Esophagus squamous epithelium (tissue), 4 donors: ENCODE results near the gene UBE2R2.

ENCODE experiments used
- POLR2A ChIP-seq, 4 donors: fragments of 450-650 bp; IDR thresholded peaks; one replicate each; pipeline ENCODE4 v1.6.1; 2017; ENCODE audit warnings: antibody characterized with exemption in 4 of 4, mild to moderate bottlenecking in 4 of 4, moderate library complexity in 3 of 4
- TF ChIP-seq, protein P1 (sequence below), 6 experiments: fragments of 450-650 bp in 4 of 6; fragments of 200-600 bp in 2 of 6; sonication (generic) in 2 of 6; IDR thresholded peaks; one replicate each; pipeline ENCODE4 v1.5.1; 2016 to 2019; ENCODE audit warnings: antibody characterized with exemption in 6 of 6, mild to moderate bottlenecking in 4 of 6, moderate library complexity in 4 of 6

DNA sequence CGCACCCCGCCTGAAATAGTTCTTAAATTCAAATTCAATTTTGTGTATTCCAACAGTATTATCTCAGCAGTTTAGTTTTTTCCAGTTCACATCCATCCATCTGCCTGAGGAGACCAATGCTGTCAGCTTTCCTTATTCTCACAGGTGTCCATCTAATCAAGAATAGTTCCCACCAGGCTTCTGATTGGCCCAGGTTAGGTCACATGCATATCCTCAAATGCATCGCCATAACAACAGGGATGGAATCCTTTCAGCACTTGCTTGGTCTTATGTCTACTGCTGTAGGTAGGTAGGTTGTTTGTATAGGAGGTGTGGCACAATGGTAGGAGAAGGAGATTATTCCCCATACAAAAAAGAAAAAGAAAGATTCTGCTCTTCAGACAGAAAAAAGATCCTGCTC, 91.2 kb downstream of the UBE2R2 start:
- TF ChIP-seq POLR2A (IDR thresholded peaks at IDR 0.05), result no peak
- TF ChIP-seq, protein P1, sequence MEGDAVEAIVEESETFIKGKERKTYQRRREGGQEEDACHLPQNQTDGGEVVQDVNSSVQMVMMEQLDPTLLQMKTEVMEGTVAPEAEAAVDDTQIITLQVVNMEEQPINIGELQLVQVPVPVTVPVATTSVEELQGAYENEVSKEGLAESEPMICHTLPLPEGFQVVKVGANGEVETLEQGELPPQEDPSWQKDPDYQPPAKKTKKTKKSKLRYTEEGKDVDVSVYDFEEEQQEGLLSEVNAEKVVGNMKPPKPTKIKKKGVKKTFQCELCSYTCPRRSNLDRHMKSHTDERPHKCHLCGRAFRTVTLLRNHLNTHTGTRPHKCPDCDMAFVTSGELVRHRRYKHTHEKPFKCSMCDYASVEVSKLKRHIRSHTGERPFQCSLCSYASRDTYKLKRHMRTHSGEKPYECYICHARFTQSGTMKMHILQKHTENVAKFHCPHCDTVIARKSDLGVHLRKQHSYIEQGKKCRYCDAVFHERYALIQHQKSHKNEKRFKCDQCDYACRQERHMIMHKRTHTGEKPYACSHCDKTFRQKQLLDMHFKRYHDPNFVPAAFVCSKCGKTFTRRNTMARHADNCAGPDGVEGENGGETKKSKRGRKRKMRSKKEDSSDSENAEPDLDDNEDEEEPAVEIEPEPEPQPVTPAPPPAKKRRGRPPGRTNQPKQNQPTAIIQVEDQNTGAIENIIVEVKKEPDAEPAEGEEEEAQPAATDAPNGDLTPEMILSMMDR (IDR thresholded peaks at IDR 0.05), result no peak
